Erythroblast (primary cell): ENCODE results near the gene MEX3C.

Experiments used
- GATA1 ChIP-seq: IDR thresholded peaks from 2 replicates; pipeline ENCODE4 v1.6.1; 2011; ENCODE audit warnings: low read depth, mild to moderate bottlenecking, control low read depth, low read length, moderate library complexity
- POLR2A ChIP-seq: IDR thresholded peaks from 2 replicates; pipeline ENCODE4 v1.6.1; 2011; ENCODE audit warnings: mild to moderate bottlenecking, low read length

GRCh38 chr18:51135795-51136194 is 61.7 kb downstream of the MEX3C start:
- TF ChIP-seq POLR2A, result no peak
- TF ChIP-seq GATA1, result no peak
